H1 (cell line): ENCODE results near the gene NUP98.

Source experiments
- CHD2 ChIP-seq: IDR thresholded peaks from 2 replicates; pipeline ENCODE4 v1.6.1; 2012; ENCODE audit warnings: low read length, improper control_type of control experiment
- CTCF ChIP-seq, 3 experiments: IDR thresholded peaks; 1 replicate in 2 of 3; 2 replicates in 1 of 3; pipeline versions ENCODE4 v1.5.1 to v1.6.1; 2011; ENCODE audit warnings: low read length in 3 of 3, mild to moderate bottlenecking in 3 of 3, inconsistent platforms in 2 of 3, low read depth in 1 of 3, moderate library complexity in 1 of 3; ENCODE audit not compliant: insufficient read depth in 1 of 3; ENCODE audit errors: control extremely low read depth in 1 of 3
- FOSL1 ChIP-seq: IDR thresholded peaks from 2 replicates; pipeline ENCODE4 v1.6.1; 2011; ENCODE audit warnings: mild to moderate bottlenecking, low read depth, low read length, moderate library complexity; ENCODE audit not compliant: insufficient read depth
- HDAC6 ChIP-seq: IDR thresholded peaks from one replicate; pipeline ENCODE4 v1.7.1; 2012; ENCODE audit warnings: low read depth, mild to moderate bottlenecking, inconsistent platforms, low read length, moderate library complexity
- JUN ChIP-seq: IDR thresholded peaks from 2 replicates; pipeline ENCODE4 v1.6.1; 2011; ENCODE audit warnings: low read depth, mild to moderate bottlenecking, improper control_type of control experiment, low read length
- MAX ChIP-seq: IDR thresholded peaks from 2 replicates; pipeline ENCODE4 v1.6.1; 2012; ENCODE audit warnings: inconsistent platforms
- POLR2A ChIP-seq, 2 experiments: IDR thresholded peaks; 1 replicate in 1 of 2; 2 replicates in 1 of 2; pipeline ENCODE4 v1.6.1; 2011; ENCODE audit warnings: low read depth in 2 of 2, low read length in 2 of 2, mild to moderate bottlenecking in 2 of 2; ENCODE audit errors: control extremely low read depth in 1 of 2
- POLR2AphosphoS5 ChIP-seq: IDR thresholded peaks from 2 replicates; pipeline ENCODE4 v1.6.1; 2011; ENCODE audit warnings: low read depth, low read length
- TAF1 ChIP-seq: IDR thresholded peaks from 2 replicates; pipeline ENCODE4 v1.6.1; 2011; ENCODE audit warnings: mild to moderate bottlenecking, low read depth, low read length
- YY1 ChIP-seq: IDR thresholded peaks from 2 replicates; pipeline ENCODE4 v1.6.1; 2011; ENCODE audit warnings: low read depth, mild to moderate bottlenecking, low read length
- ZNF274 ChIP-seq: IDR thresholded peaks from 2 replicates; pipeline ENCODE4 v1.7.0; 2012; ENCODE audit warnings: low read length, borderline replicate concordance; ENCODE audit errors: extremely low read depth

- no peak for TF ChIP-seq ZNF274
- TF ChIP-seq FOSL1 = no peak
- no peak for TF ChIP-seq TAF1
- no peak for TF ChIP-seq YY1
- no peak for TF ChIP-seq CTCF (IDR thresholded peaks at IDR 0.05; ENCODE audit: control extremely low read depth in 1 of 3, insufficient read depth in 1 of 3, low read depth in 1 of 3, low read length in 3 of 3)
- TF ChIP-seq POLR2A (IDR thresholded peaks at IDR 0.05; ENCODE audit: control extremely low read depth in 1 of 2, low read depth in 2 of 2, low read length in 2 of 2) = no peak
- TF ChIP-seq POLR2AphosphoS5 = no peak
- TF ChIP-seq CHD2 = no peak
- TF ChIP-seq MAX = no peak
- TF ChIP-seq HDAC6 = no peak
- TF ChIP-seq JUN = no peak
Observed at GRCh38 chr11:3830088-3830487, 32.7 kb upstream of the NUP98 start.
